DND-41 (cell line): ENCODE data around the gene SLC6A19.

Experiments used
- ATAC-seq: fragments of 200-7000 bp; cut with Tn5 transposase; 3 replicates; pipeline ENCODE4 v1.9.1; 2021; ENCODE audit warnings: low read depth; ENCODE audit not compliant: insufficient read depth
- DNase-seq: peaks from one replicate; pipeline ENCODE4 v3.0.0-alpha.2; 2020
- H2AFZ ChIP-seq: 2 replicates; pipeline ENCODE4 v1.6.0; 2012; ENCODE audit warnings: low read depth, low read length
- H3K27ac ChIP-seq: 2 replicates; pipeline ENCODE4 v1.5.1; 2012; ENCODE audit warnings: low read length, inconsistent platforms
- H3K27me3 ChIP-seq: fragments of 200-600 bp; sonication (generic); 2 replicates; pipeline ENCODE4 v1.6.0; 2012; ENCODE audit warnings: low read length, mild to moderate bottlenecking, inconsistent platforms; ENCODE audit not compliant: insufficient read depth, poor library complexity
- H3K36me3 ChIP-seq: 2 replicates; pipeline ENCODE4 v1.5.1; 2012; ENCODE audit warnings: low read length, inconsistent platforms; ENCODE audit not compliant: insufficient read depth
- H3K4me1 ChIP-seq: 2 replicates; pipeline ENCODE4 v1.5.1; 2012; ENCODE audit warnings: mild to moderate bottlenecking, low read length; ENCODE audit not compliant: insufficient read depth
- H3K4me2 ChIP-seq: 2 replicates; pipeline ENCODE4 v1.6.0; 2012; ENCODE audit warnings: mild to moderate bottlenecking, moderate library complexity, low read length, inconsistent platforms; ENCODE audit not compliant: insufficient read depth
- H3K4me3 ChIP-seq, 2 experiments: fragments of 200-600 bp in 1 of 2; shearing (Covaris generic) in 1 of 2; 2 replicates each; pipeline ENCODE4 v1.5.1; 2012 to 2016; ENCODE audit warnings: inconsistent platforms in 2 of 2, low read length in 2 of 2, mild to moderate bottlenecking in 2 of 2, low read depth in 1 of 2, moderate library complexity in 1 of 2
- H3K79me2 ChIP-seq: 2 replicates; pipeline ENCODE4 v1.6.0; 2012; ENCODE audit warnings: low read length, inconsistent platforms; ENCODE audit not compliant: insufficient read depth
- H3K9ac ChIP-seq: 2 replicates; pipeline ENCODE4 v1.6.0; 2012; ENCODE audit warnings: low read depth, mild to moderate bottlenecking, inconsistent platforms, low read length, moderate library complexity
- H3K9me3 ChIP-seq: 2 replicates; pipeline ENCODE4 v1.5.1; 2012; ENCODE audit warnings: low read length, moderate library complexity, mild to moderate bottlenecking, inconsistent platforms; ENCODE audit not compliant: insufficient read depth, severe bottlenecking
- H4K20me1 ChIP-seq: 2 replicates; pipeline ENCODE4 v1.6.0; 2012; ENCODE audit warnings: low read length; ENCODE audit not compliant: insufficient read depth
- EZH2 ChIP-seq: IDR thresholded peaks from 3 replicates; pipeline ENCODE4 v1.6.1; 2012; ENCODE audit warnings: borderline replicate concordance, low read depth, mild to moderate bottlenecking, moderate library complexity, low read length, inconsistent platforms; ENCODE audit not compliant: severe bottlenecking
- TF ChIP-seq, protein P1 (sequence below): IDR thresholded peaks from 2 replicates; pipeline ENCODE4 v1.5.1; 2012; ENCODE audit warnings: borderline replicate concordance, low read length, moderate library complexity, mild to moderate bottlenecking; ENCODE audit not compliant: poor library complexity, severe bottlenecking; ENCODE audit errors: extremely low read depth

The SLC6A19 gene

DNA sequence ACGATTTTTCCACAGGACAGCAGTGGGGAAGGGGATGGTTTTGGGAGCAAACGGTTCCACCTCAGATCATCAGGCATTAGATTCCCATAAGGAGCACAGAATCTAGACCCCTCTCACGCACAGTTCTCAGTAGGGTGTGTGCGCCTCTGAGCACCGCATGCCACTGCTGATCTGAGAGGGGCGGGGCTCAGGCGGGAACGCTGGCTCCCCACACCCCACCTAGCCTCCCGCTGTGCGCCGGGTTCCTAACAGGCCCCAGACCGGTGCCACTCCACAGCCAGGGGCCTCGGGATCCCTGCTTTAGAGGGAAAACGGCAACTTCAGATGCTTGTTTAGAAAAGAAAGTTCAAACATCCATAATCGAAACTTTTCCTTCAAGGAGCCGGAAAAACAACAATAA, 73.1 kb downstream of the SLC6A19 start:
- Histone ChIP-seq H2AFZ (no peak overlapping the region), H3K9me3 (peaks cover 2% of the 10 kb centered on the region), H3K27ac (peak overlapping the region; percentile 52), H3K36me3 (peaks cover 18% of the 10 kb centered on the region), H3K4me3 (no peak overlapping the region), H3K79me2 (no peaks in the 10 kb centered on the region), H4K20me1 (no peaks in the 10 kb centered on the region), H3K4me1 (peaks cover 18% of the 10 kb centered on the region), H3K4me2 (no peak overlapping the region), H3K9ac (no peak overlapping the region), H3K27me3 (no peaks in the 10 kb centered on the region)
- DNase-seq (no peak), ATAC-seq (no peak)
- no peak for TF ChIP-seq EZH2
- TF ChIP-seq, protein P1, sequence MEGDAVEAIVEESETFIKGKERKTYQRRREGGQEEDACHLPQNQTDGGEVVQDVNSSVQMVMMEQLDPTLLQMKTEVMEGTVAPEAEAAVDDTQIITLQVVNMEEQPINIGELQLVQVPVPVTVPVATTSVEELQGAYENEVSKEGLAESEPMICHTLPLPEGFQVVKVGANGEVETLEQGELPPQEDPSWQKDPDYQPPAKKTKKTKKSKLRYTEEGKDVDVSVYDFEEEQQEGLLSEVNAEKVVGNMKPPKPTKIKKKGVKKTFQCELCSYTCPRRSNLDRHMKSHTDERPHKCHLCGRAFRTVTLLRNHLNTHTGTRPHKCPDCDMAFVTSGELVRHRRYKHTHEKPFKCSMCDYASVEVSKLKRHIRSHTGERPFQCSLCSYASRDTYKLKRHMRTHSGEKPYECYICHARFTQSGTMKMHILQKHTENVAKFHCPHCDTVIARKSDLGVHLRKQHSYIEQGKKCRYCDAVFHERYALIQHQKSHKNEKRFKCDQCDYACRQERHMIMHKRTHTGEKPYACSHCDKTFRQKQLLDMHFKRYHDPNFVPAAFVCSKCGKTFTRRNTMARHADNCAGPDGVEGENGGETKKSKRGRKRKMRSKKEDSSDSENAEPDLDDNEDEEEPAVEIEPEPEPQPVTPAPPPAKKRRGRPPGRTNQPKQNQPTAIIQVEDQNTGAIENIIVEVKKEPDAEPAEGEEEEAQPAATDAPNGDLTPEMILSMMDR = no peak
